ENCODE measurements around the gene POLL.

Gene POLL

GRCh38 chr10:101559596-101560297, 28.3 kb downstream of the POLL start:
- DNase-seq, result no peak

- no peak for DNase-seq
These were observed 29.1 kb downstream of the POLL start for GRCh38 chr10:101558671-101559595.

GRCh38 chr10:101558204-101558603, 29.9 kb downstream of the POLL start:
- DNase-seq, result no peak

- DNase-seq, result no peak
These were observed 30.5 kb downstream of the POLL start for GRCh38 chr10:101557541-101557940.

- no peak for DNase-seq
These were observed 35.6 kb downstream of the POLL start for GRCh38 chr10:101552442-101552841.

GRCh38 chr10:101550965-101551364, 37.1 kb downstream of the POLL start:
- no peak for DNase-seq

- DNase-seq, result no peak
These were observed 42.2 kb downstream of the POLL start for GRCh38 chr10:101545898-101546297.

- DNase-seq, result no peak
These were observed 49.6 kb downstream of the POLL start for GRCh38 chr10:101538446-101538845.

GRCh38 chr10:101536800-101537199, 51.3 kb downstream of the POLL start:
- DNase-seq, result no peak

- DNase-seq, result peak in 1 of 2 donors; percentile 10
These were observed 52.1 kb downstream of the POLL start for GRCh38 chr10:101535949-101536348.

- no peak for DNase-seq
These were observed 58.1 kb downstream of the POLL start for GRCh38 chr10:101529725-101530553.

- no peak for DNase-seq
These were observed 58.9 kb downstream of the POLL start for GRCh38 chr10:101529207-101529606.

All from bone marrow (tissue), 2 donors.